NB4 (cell line): ENCODE measurements around the gene PCYT2.

Source experiments
- MYC ChIP-seq: IDR thresholded peaks from 2 replicates; pipeline ENCODE4 v1.6.1; 2011; ENCODE audit warnings: low read depth, low read length
- POLR2A ChIP-seq: IDR thresholded peaks from 2 replicates; pipeline ENCODE4 v1.6.1; 2011; ENCODE audit warnings: mild to moderate bottlenecking; ENCODE audit not compliant: insufficient read length; ENCODE audit errors: extremely low read depth
- TF ChIP-seq, protein P1 (sequence below): IDR thresholded peaks from one replicate; pipeline ENCODE4 v1.5.1; 2012; ENCODE audit warnings: low read depth, low read length
- TF ChIP-seq, protein P2 (sequence below): IDR thresholded peaks from 2 replicates; pipeline ENCODE4 v1.6.1; 2011; ENCODE audit warnings: low read depth, low read length

DNA sequence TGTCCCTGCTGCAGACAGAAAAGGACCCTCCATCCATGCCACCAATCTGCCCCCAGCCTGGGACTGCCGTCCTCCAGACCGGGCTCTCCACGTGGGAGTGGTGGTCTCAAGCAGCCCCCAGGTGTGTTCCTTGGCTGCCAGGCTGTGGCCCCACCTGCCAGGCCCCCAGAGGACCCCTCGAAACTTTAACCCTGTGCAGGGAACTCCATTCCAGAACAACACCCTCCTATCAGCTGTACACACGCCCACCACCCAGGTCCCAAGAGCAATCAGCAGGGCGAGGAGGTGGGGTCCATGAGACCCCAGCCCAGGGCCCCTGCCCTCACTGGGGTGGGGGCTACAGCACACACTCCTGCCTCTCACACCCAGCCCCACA lies 24.5 kb upstream of the PCYT2 start:
- TF ChIP-seq POLR2A = no peak
- TF ChIP-seq, protein P1, sequence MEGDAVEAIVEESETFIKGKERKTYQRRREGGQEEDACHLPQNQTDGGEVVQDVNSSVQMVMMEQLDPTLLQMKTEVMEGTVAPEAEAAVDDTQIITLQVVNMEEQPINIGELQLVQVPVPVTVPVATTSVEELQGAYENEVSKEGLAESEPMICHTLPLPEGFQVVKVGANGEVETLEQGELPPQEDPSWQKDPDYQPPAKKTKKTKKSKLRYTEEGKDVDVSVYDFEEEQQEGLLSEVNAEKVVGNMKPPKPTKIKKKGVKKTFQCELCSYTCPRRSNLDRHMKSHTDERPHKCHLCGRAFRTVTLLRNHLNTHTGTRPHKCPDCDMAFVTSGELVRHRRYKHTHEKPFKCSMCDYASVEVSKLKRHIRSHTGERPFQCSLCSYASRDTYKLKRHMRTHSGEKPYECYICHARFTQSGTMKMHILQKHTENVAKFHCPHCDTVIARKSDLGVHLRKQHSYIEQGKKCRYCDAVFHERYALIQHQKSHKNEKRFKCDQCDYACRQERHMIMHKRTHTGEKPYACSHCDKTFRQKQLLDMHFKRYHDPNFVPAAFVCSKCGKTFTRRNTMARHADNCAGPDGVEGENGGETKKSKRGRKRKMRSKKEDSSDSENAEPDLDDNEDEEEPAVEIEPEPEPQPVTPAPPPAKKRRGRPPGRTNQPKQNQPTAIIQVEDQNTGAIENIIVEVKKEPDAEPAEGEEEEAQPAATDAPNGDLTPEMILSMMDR = no peak
- TF ChIP-seq, protein P2, sequence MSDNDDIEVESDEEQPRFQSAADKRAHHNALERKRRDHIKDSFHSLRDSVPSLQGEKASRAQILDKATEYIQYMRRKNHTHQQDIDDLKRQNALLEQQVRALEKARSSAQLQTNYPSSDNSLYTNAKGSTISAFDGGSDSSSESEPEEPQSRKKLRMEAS = no peak
- TF ChIP-seq MYC = no peak
